Tibial nerve (tissue), 4 donors: Measurements from ENCODE around the gene RBM44. TPM values are rescaled to one million over a fixed set of nuclear protein-coding genes. Genes with fewer than 3 reads are reported as not detected.
"Not testable (repeated sequence)": the region's sequence is repeated elsewhere in the genome, so short reads cannot be mapped to it uniquely, and the experiment has no call there.

Experiments
- DNase-seq, 2 donors: peaks; one replicate each; pipeline ENCODE4 v3.0.0-alpha.2; 2019; ENCODE audit warnings: low spot score in 2 of 2
- H3K27ac ChIP-seq, 4 donors: fragments of 200-600 bp; sonication (generic) in 3 of 4; one replicate each; pipeline ENCODE4 v1.5.1; 2017 to 2019; ENCODE audit warnings: mild to moderate bottlenecking in 1 of 4
- H3K27me3 ChIP-seq, 2 donors: fragments of 200-600 bp; sonication (generic) in 1 of 2; one replicate each; pipeline versions ENCODE4 v1.5.1 to v1.6.0; 2017 to 2019
- H3K36me3 ChIP-seq, 3 donors: fragments of 200-600 bp; sonication (generic); one replicate each; pipeline ENCODE4 v1.5.1; 2018 to 2019
- H3K4me1 ChIP-seq, 4 donors: fragments of 200-600 bp; sonication (generic) in 3 of 4; one replicate each; pipeline ENCODE4 v1.5.1; 2017 to 2019
- H3K4me3 ChIP-seq, 4 donors: fragments of 200-600 bp; sonication (generic) in 3 of 4; one replicate each; pipeline ENCODE4 v1.5.1; 2017 to 2019; ENCODE audit warnings: mild to moderate bottlenecking in 1 of 4, moderate library complexity in 1 of 4
- H3K9me3 ChIP-seq, 4 donors: fragments of 200-600 bp; sonication (generic) in 3 of 4; one replicate each; pipeline ENCODE4 v1.5.1; 2017 to 2019
- CTCF ChIP-seq, 5 experiments: fragments of 200-600 bp in 3 of 5; fragments of 450-650 bp in 2 of 5; sonication (generic) in 3 of 5; IDR thresholded peaks; one replicate each; pipeline ENCODE4 v1.5.1; 2016 to 2019; ENCODE audit warnings: antibody characterized with exemption in 5 of 5, mild to moderate bottlenecking in 3 of 5, moderate library complexity in 2 of 5
- EP300 ChIP-seq, 2 donors: sonication (generic); formaldehyde crosslinking; IDR thresholded peaks; one replicate each; pipeline ENCODE4 v1.6.1; 2017; ENCODE audit warnings: antibody characterized with exemption in 2 of 2, mild to moderate bottlenecking in 1 of 2
- POLR2A ChIP-seq, 2 donors: fragments of 450-650 bp; IDR thresholded peaks; one replicate each; pipeline ENCODE4 v1.6.1; 2017; ENCODE audit warnings: antibody characterized with exemption in 2 of 2, mild to moderate bottlenecking in 2 of 2, moderate library complexity in 2 of 2
- WGBS, 2 donors: methylation state at CpG; one replicate each; pipeline ENCODE4 v1.1.5; 2018; 5-methylcytosine and 5-hydroxymethylcytosine counted together
- total RNA-seq, 4 donors: library from RNA; depleted of rRNA; stranded (reverse); fragments of >200 nt; gene quantifications; one replicate each; pipeline ENCODE4 v1.1.0, GENCODE V29; 2016

Gene RBM44
- total RNA-seq, 4 donors from 2014 or later, result under 0.01 to 0.59 (median 0.36) TPM

- WGBS, 2 donors, result 74 to 83% methylated on average over 7 of the region's 7 CpGs
- Histone ChIP-seq H3K4me1 (no peaks in the 10 kb centered on the region), H3K27ac (no peak overlapping the region), H3K9me3 (peaks cover 0 to 10% (median 0%) of the 10 kb centered on the region in 4 donors), H3K36me3 (peaks cover 0 to 78% (median 7%) of the 10 kb centered on the region in 3 donors), H3K27me3 (no peaks in the 10 kb centered on the region), H3K4me3 (no peak overlapping the region)
- DNase-seq, result no peak
- TF ChIP-seq POLR2A (IDR thresholded peaks at IDR 0.05), result no peak
- TF ChIP-seq EP300 (IDR thresholded peaks at IDR 0.05), result no peak
- no peak for TF ChIP-seq CTCF (IDR thresholded peaks at IDR 0.05)
Observed at GRCh38 chr2:237782181-237782580, 16.4 kb upstream of the RBM44 start.

- H3K4me1 ChIP-seq, H3K27ac ChIP-seq, DNase-seq, H3K4me3 ChIP-seq, H3K27me3 ChIP-seq: not testable (repeated sequence)
- H3K9me3 ChIP-seq, result peaks cover 0 to 11% (median 1%) of the 10 kb centered on the region in 4 donors
- 82 to 95% methylated on average over 2 to 3 of the region's 5 CpGs for WGBS, 2 donors
- peaks cover 0 to 63% (median 0%) of the 10 kb centered on the region in 3 donors for H3K36me3 ChIP-seq
Observed at GRCh38 chr2:237783678-237784077, 14.9 kb upstream of the RBM44 start.

DNA sequence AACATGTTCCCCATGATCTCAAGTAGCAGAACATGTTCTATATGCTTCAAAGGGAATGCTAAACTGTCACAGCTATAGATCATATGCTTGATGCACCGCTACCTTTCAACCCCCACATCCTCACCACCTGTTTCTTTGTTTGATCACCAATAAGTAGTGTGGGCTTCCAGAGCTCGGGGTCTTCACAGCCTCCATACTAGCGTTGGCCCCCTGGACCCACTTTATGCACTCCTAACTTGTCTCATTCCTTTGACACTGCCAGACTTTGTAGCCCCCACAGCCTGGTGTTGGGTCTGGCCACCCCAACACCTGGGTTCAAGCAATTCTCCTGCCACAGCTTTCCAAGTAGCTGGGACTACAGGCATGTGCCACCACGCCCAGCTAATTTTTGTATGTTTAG, 11.6 kb upstream of the RBM44 start:
- H3K4me3 ChIP-seq, result no peak overlapping the region
- H3K27me3 ChIP-seq, result no peaks in the 10 kb centered on the region
- no peaks in the 10 kb centered on the region for H3K4me1 ChIP-seq
- DNase-seq, result no peak
- WGBS, 2 donors, result 89 to 95% methylated on average over 4 of the region's 4 CpGs
- TF ChIP-seq CTCF (IDR thresholded peaks at IDR 0.05), result no peak
- no peak for TF ChIP-seq POLR2A (IDR thresholded peaks at IDR 0.05)
- TF ChIP-seq EP300 (IDR thresholded peaks at IDR 0.05), result no peak
- peaks cover 0 to 11% (median 1%) of the 10 kb centered on the region in 4 donors for H3K9me3 ChIP-seq
- peaks cover 0 to 30% (median 0%) of the 10 kb centered on the region in 3 donors for H3K36me3 ChIP-seq
- no peak overlapping the region for H3K27ac ChIP-seq

- DNase-seq, result no peak
- Histone ChIP-seq H3K27ac (no peak overlapping the region), H3K4me3 (no peak overlapping the region), H3K36me3 (peaks cover 0 to 11% (median 0%) of the 10 kb centered on the region in 3 donors), H3K27me3 (no peaks in the 10 kb centered on the region), H3K9me3 (peaks cover 0 to 11% (median 1%) of the 10 kb centered on the region in 4 donors), H3K4me1 (no peaks in the 10 kb centered on the region)
- WGBS, 2 donors, result 67 to 75% methylated on average over 4 of the region's 4 CpGs
- TF ChIP-seq CTCF (IDR thresholded peaks at IDR 0.05) (no peak), EP300 (IDR thresholded peaks at IDR 0.05) (no peak), POLR2A (IDR thresholded peaks at IDR 0.05) (no peak)
Observed at GRCh38 chr2:237790353-237790752, 8.2 kb upstream of the RBM44 start.

DNA sequence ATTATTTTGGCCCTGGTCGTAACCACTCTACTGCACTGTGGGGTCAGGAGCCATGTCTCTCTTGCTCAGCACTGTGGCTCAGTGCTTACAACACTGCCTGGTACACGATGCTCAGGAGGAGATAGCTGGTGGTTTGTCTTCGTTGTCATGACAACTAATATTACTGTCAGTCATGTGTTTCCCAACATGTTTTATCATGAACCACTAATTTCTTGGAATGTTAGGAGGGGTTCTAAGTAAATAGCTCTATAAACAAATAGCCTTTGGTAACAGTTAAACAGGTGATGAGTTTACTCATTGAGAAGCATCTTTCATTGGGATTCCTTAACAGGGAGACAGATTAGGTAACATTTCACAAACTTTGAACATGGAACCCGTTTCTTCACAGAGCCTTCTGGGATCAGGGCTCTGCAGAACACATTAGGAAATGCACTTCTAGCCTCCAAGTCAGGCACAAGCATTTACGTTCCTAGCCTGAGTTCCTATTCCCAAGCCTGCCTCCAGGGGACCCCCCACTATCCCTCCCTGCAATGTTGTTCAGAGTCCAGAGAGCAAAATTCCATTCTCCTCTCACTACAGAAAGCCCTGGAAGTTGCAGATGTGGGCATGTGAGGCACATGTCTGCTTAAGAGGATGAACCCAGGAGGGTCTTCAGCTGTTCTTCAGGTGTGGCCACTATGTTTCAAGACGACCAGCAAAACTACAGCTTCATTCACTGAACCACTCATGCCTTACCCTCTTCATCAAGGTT, 6.4 kb upstream of the RBM44 start:
- H3K27me3 ChIP-seq, result no peaks in the 10 kb centered on the region
- TF ChIP-seq EP300 (IDR thresholded peaks at IDR 0.05) (no peak), CTCF (IDR thresholded peaks at IDR 0.05) (no peak), POLR2A (IDR thresholded peaks at IDR 0.05) (no peak)
- no peak overlapping the region for H3K27ac ChIP-seq
- peaks cover 0 to 2% (median under 1%) of the 10 kb centered on the region in 4 donors for H3K9me3 ChIP-seq
- H3K4me3 ChIP-seq, result no peak overlapping the region
- no peak for DNase-seq
- H3K36me3 ChIP-seq, result peaks cover 0 to under 1% (median 0%) of the 10 kb centered on the region in 3 donors
- no peaks in the 10 kb centered on the region for H3K4me1 ChIP-seq
- 67 to 77% methylated on average over 6 of the region's 6 CpGs for WGBS, 2 donors
